Activated B cell treated with CpG ODN at 0.5 μM for 24 hours (primary cell): Measurements from ENCODE around the gene SMOC2. TPM values are rescaled to one million over a fixed set of nuclear protein-coding genes. Genes with fewer than 3 reads are reported as not detected.
"Not testable (repeated sequence)": the region's sequence is repeated elsewhere in the genome, so short reads cannot be mapped to it uniquely, and the experiment has no call there.

Experiments used
- ATAC-seq: fragments of 200-7000 bp; cut with Tn5 transposase; one replicate; pipeline ENCODE4 v1.10.0; 2021; ENCODE audit warnings: low read depth, mild to moderate bottlenecking, moderate library complexity
- CTCF ChIA-PET: fragments of 350-600 bp; sonication (Branson Sonifier 250); formaldehyde crosslinking; loops from one replicate; lab custom pipeline; 2021; ENCODE audit warnings: antibody characterized with exemption; lab: Charles Lee
- POLR2A ChIA-PET: fragments of 350-600 bp; sonication (Branson Sonifier 250); formaldehyde crosslinking; loops from one replicate; lab custom pipeline; 2021; ENCODE audit warnings: antibody characterized with exemption; lab: Charles Lee
- DNase-seq: peaks from one replicate; pipeline ENCODE4 v3.0.0; 2022
- H3K27ac Mint-ChIP-seq: one replicate; pipeline ENCODE4 v1.8.0; 2020; ENCODE audit warnings: mixed read lengths
- H3K27me3 Mint-ChIP-seq: one replicate; pipeline ENCODE4 v1.8.0; 2021; ENCODE audit warnings: mixed read lengths
- H3K36me3 Mint-ChIP-seq: one replicate; pipeline ENCODE4 v1.8.0; 2021; ENCODE audit warnings: low read depth, mixed read lengths
- H3K4me1 Mint-ChIP-seq: one replicate; pipeline ENCODE4 v1.8.0; 2021; ENCODE audit warnings: mixed read lengths
- H3K4me3 Mint-ChIP-seq: one replicate; pipeline ENCODE4 v1.8.0; 2020; ENCODE audit warnings: mild to moderate bottlenecking, mixed read lengths
- H3K9me3 Mint-ChIP-seq: one replicate; pipeline ENCODE4 v1.8.0; 2020; ENCODE audit warnings: mixed read lengths
- intact Hi-C: fragments of 100-400 bp; cut with micrococcal nuclease; formaldehyde crosslinking; loops from one replicate; pipeline ENCODE4 v1.15.1; 2024
- total RNA-seq: library from RNA; stranded (reverse); gene quantifications from 2 replicates; pipeline ENCODE4 v1.2.3, GENCODE V29; 2022
- TF ChIP-seq, protein P1 (sequence below): fragments of 200-600 bp; IDR thresholded peaks from one replicate; pipeline ENCODE4 v1.8.0; 2022; ENCODE audit warnings: antibody characterized with exemption, mild to moderate bottlenecking

SMOC2 gene
- total RNA-seq, 1 donor from 2014 or later = not detected

DNA sequence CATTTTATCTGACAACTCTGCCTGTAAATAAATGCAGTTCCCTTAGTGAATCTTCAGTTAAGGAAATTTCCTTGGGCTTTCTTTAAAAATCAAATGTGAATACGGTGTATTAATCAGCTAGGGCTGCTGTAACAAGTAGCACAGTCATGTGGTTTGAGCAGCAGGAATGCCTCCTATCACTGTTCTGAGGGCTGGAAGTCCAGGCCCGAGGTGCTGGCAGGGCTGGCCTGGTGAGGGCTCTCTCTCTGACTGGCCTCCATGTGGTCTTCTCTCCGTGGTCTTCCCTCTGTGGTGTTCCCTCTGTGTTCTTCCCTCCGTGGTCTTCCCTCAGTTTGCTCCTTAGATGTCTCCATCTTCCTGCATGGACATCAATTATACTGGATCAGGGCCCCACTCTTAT is 124.1 kb downstream of the SMOC2 start:
- Mint-ChIP-seq H3K27me3 (peaks cover 2% of the 10 kb centered on the region), H3K36me3 (no peaks in the 10 kb centered on the region), H3K4me1 (no peaks in the 10 kb centered on the region), H3K27ac (no peak overlapping the region), H3K9me3 (peaks cover 2% of the 10 kb centered on the region), H3K4me3 (no peak overlapping the region)
- ATAC-seq (no peak), DNase-seq (no peak)
- intact Hi-C loops = no loop called here
- ChIA-PET CTCF (no interaction called here), POLR2A (no interaction called here)
- TF ChIP-seq, protein P1, sequence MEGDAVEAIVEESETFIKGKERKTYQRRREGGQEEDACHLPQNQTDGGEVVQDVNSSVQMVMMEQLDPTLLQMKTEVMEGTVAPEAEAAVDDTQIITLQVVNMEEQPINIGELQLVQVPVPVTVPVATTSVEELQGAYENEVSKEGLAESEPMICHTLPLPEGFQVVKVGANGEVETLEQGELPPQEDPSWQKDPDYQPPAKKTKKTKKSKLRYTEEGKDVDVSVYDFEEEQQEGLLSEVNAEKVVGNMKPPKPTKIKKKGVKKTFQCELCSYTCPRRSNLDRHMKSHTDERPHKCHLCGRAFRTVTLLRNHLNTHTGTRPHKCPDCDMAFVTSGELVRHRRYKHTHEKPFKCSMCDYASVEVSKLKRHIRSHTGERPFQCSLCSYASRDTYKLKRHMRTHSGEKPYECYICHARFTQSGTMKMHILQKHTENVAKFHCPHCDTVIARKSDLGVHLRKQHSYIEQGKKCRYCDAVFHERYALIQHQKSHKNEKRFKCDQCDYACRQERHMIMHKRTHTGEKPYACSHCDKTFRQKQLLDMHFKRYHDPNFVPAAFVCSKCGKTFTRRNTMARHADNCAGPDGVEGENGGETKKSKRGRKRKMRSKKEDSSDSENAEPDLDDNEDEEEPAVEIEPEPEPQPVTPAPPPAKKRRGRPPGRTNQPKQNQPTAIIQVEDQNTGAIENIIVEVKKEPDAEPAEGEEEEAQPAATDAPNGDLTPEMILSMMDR = no peak

DNA sequence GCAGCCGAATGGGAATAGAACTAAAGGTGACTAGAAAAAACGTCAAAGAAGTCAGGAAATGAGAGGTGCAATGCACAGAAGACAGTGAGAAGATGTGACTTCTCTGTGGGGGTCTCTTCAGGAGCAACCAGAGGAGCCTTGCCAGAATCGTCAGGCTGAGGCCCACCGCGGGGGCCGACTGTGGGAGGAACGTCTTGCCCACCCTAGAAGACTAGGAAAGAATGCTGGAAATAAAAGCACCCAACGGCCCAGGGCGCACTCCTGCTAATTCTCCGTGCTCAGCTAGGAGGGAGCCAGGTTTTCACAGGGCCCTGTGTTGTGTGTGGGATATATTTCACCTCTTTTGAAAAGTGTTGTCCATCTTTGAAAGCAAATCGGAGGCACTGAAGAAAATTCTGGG is 129.2 kb downstream of the SMOC2 start:
- no peaks in the 10 kb centered on the region for H3K4me1 Mint-ChIP-seq
- no peak overlapping the region for H3K27ac Mint-ChIP-seq
- CTCF ChIA-PET = no interaction called here
- ATAC-seq (no peak), DNase-seq (no peak)
- TF ChIP-seq, protein P1 = no peak
- no peak overlapping the region for H3K4me3 Mint-ChIP-seq
- H3K36me3 Mint-ChIP-seq = no peaks in the 10 kb centered on the region
- intact Hi-C loops = no loop called here
- no peaks in the 10 kb centered on the region for H3K27me3 Mint-ChIP-seq
- POLR2A ChIA-PET = no interaction called here
- H3K9me3 Mint-ChIP-seq = peaks cover 2% of the 10 kb centered on the region

DNA sequence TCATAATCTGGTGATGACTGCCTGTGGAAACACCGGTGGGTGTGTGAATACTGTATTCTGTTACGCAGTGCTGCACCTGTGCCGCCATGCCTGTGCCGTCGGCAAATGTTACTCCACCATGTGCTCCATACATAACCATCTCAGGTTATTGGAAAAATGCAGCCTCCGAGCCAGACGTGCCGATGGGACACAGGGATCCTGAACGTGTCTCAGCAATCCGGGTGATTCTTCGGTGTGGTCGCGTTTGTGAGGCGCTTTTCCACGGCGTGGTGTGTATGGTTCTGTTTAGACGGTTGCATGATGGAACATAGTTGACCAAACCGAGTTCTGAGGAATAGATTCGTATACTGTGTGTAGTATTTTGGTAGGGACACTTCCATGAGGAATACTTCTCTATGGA is 130.3 kb downstream of the SMOC2 start:
- no peak overlapping the region for H3K27ac Mint-ChIP-seq
- H3K27me3 Mint-ChIP-seq = no peaks in the 10 kb centered on the region
- H3K4me3 Mint-ChIP-seq = no peak overlapping the region
- TF ChIP-seq, protein P1 = no peak
- ATAC-seq = no peak
- no peak for DNase-seq
- CTCF ChIA-PET = no interaction called here
- no peaks in the 10 kb centered on the region for H3K4me1 Mint-ChIP-seq
- intact Hi-C loops = no loop called here
- POLR2A ChIA-PET = no interaction called here
- H3K36me3 Mint-ChIP-seq = no peaks in the 10 kb centered on the region
- H3K9me3 Mint-ChIP-seq = no peaks in the 10 kb centered on the region

DNA sequence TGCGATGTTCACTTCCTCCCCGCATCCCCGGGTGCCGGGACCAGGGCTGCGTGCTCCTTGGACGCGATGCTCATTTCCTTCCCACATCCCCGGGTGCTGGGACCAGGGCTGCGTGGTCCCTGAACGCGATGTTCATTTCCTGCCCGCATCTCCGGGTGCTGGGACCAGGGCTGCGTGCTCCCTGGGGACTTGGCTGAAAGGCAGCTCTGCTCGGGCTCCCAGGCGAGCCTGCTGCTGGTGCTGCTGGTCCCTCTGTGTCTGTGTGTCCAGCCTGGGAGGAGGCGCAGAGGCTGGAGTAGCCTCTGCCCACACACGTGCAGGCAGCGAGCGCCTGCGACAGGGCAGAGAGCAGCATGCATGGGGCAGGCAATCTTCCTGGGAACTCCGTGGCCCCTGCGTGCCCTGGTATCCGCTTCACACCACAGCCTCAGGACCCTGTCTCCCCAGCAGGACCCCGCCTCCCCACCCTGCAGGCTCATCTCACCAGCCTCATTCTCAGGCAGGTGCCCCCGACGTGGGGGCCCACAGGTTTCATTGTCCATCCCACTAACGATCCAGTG is 132.4 kb downstream of the SMOC2 start:
- H3K27ac Mint-ChIP-seq, H3K9me3 Mint-ChIP-seq, POLR2A ChIA-PET, H3K4me1 Mint-ChIP-seq, ATAC-seq, intact Hi-C loops, CTCF ChIA-PET, H3K36me3 Mint-ChIP-seq, H3K27me3 Mint-ChIP-seq, H3K4me3 Mint-ChIP-seq, DNase-seq: not testable (repeated sequence)

DNA sequence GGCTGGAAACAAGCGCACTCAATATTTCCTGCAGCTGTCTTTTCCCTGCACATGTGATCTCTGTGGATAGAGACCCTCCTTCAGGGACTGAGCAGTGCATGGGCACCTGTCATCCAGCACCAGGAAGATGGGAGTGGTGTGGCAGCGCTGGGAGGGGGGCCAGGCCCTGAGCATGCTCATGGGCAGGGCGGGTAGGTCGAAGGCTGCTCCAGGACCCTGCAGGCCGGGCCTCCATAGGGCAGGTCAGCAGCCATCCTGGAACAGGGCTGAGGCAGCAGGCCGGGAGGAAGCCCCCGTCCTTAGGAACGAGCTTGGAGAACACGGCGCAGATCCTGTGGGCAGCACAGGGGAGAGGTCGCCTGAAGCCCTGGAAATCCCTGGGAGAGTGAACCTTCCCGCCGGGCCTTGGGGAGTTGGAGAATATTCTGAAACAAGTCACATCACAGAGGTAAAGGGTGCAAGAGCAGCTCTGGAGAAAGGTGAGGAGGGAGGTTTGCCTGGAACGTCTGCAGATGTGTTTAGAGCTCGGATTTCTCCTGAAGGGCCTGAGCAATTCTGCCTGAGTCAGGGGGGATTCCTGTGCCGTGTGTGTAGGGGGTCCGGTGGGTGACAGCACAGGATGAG is 133.2 kb downstream of the SMOC2 start:
- Mint-ChIP-seq H3K9me3 (no peaks in the 10 kb centered on the region), H3K4me3 (no peak overlapping the region), H3K36me3 (no peaks in the 10 kb centered on the region), H3K4me1 (no peaks in the 10 kb centered on the region), H3K27ac (no peak overlapping the region), H3K27me3 (no peaks in the 10 kb centered on the region)
- TF ChIP-seq, protein P1 = no peak
- ATAC-seq (no peak), DNase-seq (no peak)
- ChIA-PET POLR2A (no interaction called here), CTCF (no interaction called here)
- intact Hi-C loops = no loop called here
